Left renal pelvis (tissue), 4 donors: ENCODE data around the gene NEK8. TPM values are rescaled to one million over a fixed set of nuclear protein-coding genes. Genes with fewer than 3 reads are reported as not detected.
A peak's percentile ranks its signal among the peaks of the same experiment; 100 is the strongest.
"Not testable (repeated sequence)": the region's sequence is repeated elsewhere in the genome, so short reads cannot be mapped to it uniquely, and the experiment has no call there.

Experiments
- DNase-seq, 4 donors: peaks; one replicate each; pipeline ENCODE4 v3.0.0-alpha.2; 2013; ENCODE audit warnings: low read depth in 4 of 4, low spot score in 3 of 4
- polyA plus RNA-seq, 4 donors: library from polyadenylated mRNA; unstranded; fragments of 120-200 nt; gene quantifications; one replicate each; pipeline ENCODE4 v1.2.1, GENCODE V29; 2013; ENCODE audit not compliant: insufficient read length in 4 of 4

The NEK8 gene
- polyA plus RNA-seq, 4 donors: 2.8 to 13.2 (median 7.2) TPM

DNA sequence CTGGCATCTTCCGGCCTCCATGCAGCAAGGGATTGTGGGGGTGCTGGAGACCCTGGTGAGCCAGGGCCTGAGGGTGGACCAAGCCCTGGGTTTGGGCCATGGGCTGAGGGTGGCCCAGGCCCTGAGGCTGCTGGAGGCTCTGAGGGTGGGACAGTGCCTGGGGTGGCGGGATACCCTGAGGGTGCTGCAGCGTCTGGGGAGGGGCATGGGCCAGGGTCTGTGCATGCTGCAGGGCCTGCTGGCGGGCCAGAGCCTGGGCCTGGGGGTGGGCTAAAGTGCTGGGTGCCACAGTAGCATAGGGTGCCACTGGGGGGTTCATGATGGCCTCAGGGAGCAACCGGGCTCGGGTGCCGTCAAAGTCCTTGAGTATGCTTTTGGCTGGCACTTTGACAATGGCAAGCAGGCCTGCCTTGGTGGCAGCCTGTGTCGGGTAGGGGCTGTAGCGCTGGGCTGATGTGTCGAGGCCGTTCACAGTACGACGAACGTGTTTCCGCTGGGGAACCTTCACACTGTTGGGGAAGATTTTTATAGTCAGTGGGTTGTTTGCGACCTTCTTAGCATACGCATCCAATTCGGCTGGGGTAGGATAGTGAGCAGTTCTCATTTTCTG lies 30.8 kb downstream of the NEK8 start:
- DNase-seq: no peak

GRCh38 chr17:28760601-28761562 lies 32.3 kb downstream of the NEK8 start:
- DNase-seq: no peak

DNA sequence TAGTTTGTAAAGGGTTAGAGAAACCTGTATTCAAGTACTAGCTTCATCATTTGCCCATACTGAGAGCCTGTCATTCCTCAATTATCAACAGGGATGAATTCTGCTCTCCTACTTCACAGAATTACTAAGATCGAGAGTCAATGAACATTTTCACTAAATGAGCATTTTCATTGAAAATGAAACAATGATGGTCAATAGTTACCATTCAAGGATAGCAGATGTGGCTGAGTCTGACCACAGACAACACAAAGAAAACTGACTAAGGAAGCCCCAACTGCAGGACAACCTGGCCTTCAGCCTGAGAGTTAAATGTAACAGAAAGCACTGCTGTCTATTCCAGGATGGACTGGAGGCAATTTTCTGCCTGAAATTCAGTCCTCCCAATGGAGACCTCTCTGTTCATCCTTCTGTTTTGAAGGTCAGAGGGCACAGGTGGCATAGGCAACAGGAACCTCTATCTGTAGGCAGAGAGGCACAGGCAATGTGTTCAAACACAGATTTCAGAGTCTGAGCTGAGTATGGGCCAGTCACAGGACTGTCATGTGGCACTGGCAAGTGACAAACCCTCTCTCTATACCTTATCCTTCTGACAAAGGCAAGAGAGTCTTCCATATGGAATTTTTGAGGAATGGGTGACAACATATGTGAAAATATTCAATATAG lies 34.7 kb downstream of the NEK8 start:
- no peak for DNase-seq

GRCh38 chr17:28763804-28764266 lies 35.2 kb downstream of the NEK8 start:
- DNase-seq: peak in 1 of 4 donors; percentile 29

GRCh38 chr17:28765038-28765437 lies 36.5 kb downstream of the NEK8 start:
- DNase-seq: no peak

GRCh38 chr17:28773736-28774135 lies 45.1 kb downstream of the NEK8 start:
- DNase-seq: no peak

GRCh38 chr17:28774206-28774605 lies 45.6 kb downstream of the NEK8 start:
- no peak for DNase-seq

- no peak for DNase-seq
Observed at GRCh38 chr17:28777178-28777577, 48.6 kb downstream of the NEK8 start.

DNA sequence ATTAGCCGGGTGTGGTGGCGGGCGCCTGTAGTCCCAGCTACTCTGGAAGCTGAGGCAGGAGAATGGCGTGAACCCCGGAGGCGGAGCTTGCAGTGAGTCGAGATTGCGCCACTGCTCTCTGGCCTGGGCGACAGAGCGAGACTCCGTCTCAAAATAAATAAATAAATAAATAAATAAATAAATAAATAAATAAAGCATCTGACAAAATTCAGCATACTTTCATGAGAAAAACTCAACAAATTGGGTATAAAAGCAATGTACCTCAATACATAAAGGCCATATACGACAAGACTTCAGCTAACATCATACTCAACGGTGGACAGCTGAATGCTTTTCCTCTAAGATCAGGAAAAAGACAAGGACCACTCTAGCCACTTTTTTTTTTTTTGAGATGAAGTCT lies 51.0 kb downstream of the NEK8 start:
- not testable (repeated sequence) for DNase-seq

GRCh38 chr17:28783161-28783560 lies 54.6 kb downstream of the NEK8 start:
- DNase-seq: no peak

GRCh38 chr17:28788100-28788499 lies 59.5 kb downstream of the NEK8 start:
- no peak for DNase-seq

Other genes starting within 250 kb of the NEK8 start
- gene FOXN1, start 222.4 kb upstream of the NEK8 start, polyA plus RNA-seq: under 1 TPM; 0.16 to 0.85 (median 0.58) TPM
- gene UNC119, start 176.2 kb upstream of the NEK8 start, polyA plus RNA-seq: 10 to 100 TPM; 31.9 to 70.4 (median 51.6) TPM
- 10 to 100 TPM; 37.5 to 99.7 (median 96.4) TPM for gene PIGS, start 157.3 kb upstream of the NEK8 start, polyA plus RNA-seq
- 10 to 100 TPM in 3 of 4 donors, 1 to 10 TPM in 1; 6.1 to 30.3 (median 18.6) TPM for gene ALDOC, start 151.9 kb upstream of the NEK8 start, polyA plus RNA-seq
- 10 to 100 TPM; 33.2 to 60.6 (median 51.5) TPM for gene SPAG5, start 129.8 kb upstream of the NEK8 start, polyA plus RNA-seq
- gene RSKR, start 114.6 kb upstream of the NEK8 start, polyA plus RNA-seq: 10 to 100 TPM in 3 of 4 donors, 1 to 10 TPM in 1; 9.2 to 29.4 (median 15.1) TPM
- 10 to 100 TPM; 63.3 to 95.4 (median 82.0) TPM for gene BLTP2, start 83.6 kb upstream of the NEK8 start, polyA plus RNA-seq
- 10 to 100 TPM; 71.7 to 81.6 (median 78.3) TPM for gene SDF2, start 66.9 kb upstream of the NEK8 start, polyA plus RNA-seq
- 10 to 100 TPM; 54.9 to 73.2 (median 68.1) TPM for gene SUPT6H, start 66.6 kb upstream of the NEK8 start, polyA plus RNA-seq
- gene PROCA1, start 16.9 kb upstream of the NEK8 start, polyA plus RNA-seq: 1 to 10 TPM; 4.5 to 7.8 (median 7.3) TPM
- 100 to 1,000 TPM; 179 to 191 (median 185) TPM for gene RAB34, start 10.9 kb upstream of the NEK8 start, polyA plus RNA-seq
- 1,000 to 10,000 TPM in 2 of 4 donors, 100 to 1,000 TPM in 2; 896 to 1,307 (median 1,003) TPM for gene RPL23A, start 8.8 kb upstream of the NEK8 start, polyA plus RNA-seq
- gene TLCD1, start 2.6 kb upstream of the NEK8 start, polyA plus RNA-seq: 10 to 100 TPM in 3 of 4 donors, 1 to 10 TPM in 1; 2.9 to 18.8 (median 16.3) TPM
- 100 to 1,000 TPM in 3 of 4 donors, 10 to 100 TPM in 1; 72.1 to 163 (median 109) TPM for gene TRAF4, start 15.2 kb downstream of the NEK8 start, polyA plus RNA-seq
- 10 to 100 TPM; 14.8 to 23.8 (median 21.6) TPM for gene FAM222B, start 114.0 kb downstream of the NEK8 start, polyA plus RNA-seq
- gene ERAL1, start 126.2 kb downstream of the NEK8 start, polyA plus RNA-seq: 10 to 100 TPM; 50.1 to 71.3 (median 69.9) TPM
- 100 to 1,000 TPM in 1 of 4 donors, 10 to 100 TPM in 3; 43.8 to 106 (median 78.5) TPM for gene FLOT2, start 168.9 kb downstream of the NEK8 start, polyA plus RNA-seq
- 10 to 100 TPM in 3 of 4 donors, 1 to 10 TPM in 1; 6.6 to 17.9 (median 12.4) TPM for gene DHRS13, start 174.3 kb downstream of the NEK8 start, polyA plus RNA-seq
- gene PHF12, start 222.7 kb downstream of the NEK8 start, polyA plus RNA-seq: 10 to 100 TPM; 38.9 to 52.6 (median 43.7) TPM